GM18519 (cell line): ENCODE measurements around the gene FAM53C.
"Not testable (repeated sequence)": the region's sequence is repeated elsewhere in the genome, so short reads cannot be mapped to it uniquely, and the experiment has no call there.

Experiments
- ATAC-seq: cut with Tn5 transposase; IDR thresholded peaks from one replicate; pipeline ENCODE4 v1.9.1; 2021; ENCODE audit warnings: mild to moderate bottlenecking, moderate library complexity; ENCODE audit not compliant: unreplicated experiment, low FRiP score

FAM53C gene

GRCh38 chr5:138389332-138389731 lies 51.3 kb downstream of the FAM53C start:
- ATAC-seq = no peak

- not testable (repeated sequence) for ATAC-seq
These were observed 51.8 kb downstream of the FAM53C start for GRCh38 chr5:138389911-138390310.

GRCh38 chr5:138391859-138392386 lies 53.9 kb downstream of the FAM53C start:
- no peak for ATAC-seq
